Inflammatory macrophage treated with lipopolysaccharide for 4 hours (primary cell): ENCODE results near the gene PDS5A.
"Not testable (repeated sequence)": the region's sequence is repeated elsewhere in the genome, so short reads cannot be mapped to it uniquely, and the experiment has no call there.

Experiments used
- DNase-seq: peaks from one replicate; pipeline ENCODE4 v3.0.0-alpha.2; 2020

The PDS5A gene

GRCh38 chr4:39950861-39951481 lies 26.7 kb downstream of the PDS5A start:
- DNase-seq: no peak

- DNase-seq: no peak
Measured at GRCh38 chr4:39947963-39948362, 29.7 kb downstream of the PDS5A start.

DNA sequence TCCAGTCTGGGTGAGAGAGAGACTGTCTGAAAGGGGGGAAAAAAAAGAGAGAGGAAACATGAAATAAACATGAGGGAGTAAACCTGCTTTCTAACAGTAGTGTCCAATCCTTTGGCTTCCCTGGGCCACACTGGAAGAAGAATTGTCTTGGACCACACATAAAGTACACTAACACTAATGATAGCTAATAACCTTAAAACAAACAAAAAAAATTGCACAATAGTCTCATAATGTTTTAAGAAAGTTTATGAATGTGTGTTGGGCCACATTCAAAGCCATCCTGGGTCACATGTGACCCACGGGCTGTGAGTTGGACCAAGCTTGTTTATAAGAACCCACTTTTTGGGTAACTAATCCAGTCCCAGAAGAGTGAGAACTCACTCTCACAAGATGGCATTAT lies 30.3 kb downstream of the PDS5A start:
- no peak for DNase-seq

DNA sequence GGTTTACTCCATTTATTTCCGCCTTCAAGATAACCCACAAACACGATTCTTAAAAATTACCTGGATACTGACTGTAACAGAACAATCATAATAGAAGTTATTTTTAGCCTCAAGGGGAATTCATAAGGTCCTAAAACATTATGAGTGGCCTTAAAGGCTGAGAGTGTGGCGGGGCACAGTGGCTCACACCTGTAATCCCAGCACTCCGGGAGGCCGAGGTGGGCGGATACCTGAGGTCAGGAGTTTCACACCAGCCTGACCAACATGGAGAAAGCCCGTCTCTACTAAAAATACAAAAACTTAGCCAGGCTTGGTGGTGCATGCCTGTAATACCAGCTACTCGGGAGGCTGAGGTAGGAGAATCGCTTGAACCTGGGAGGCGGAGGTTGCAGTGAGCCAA lies 33.5 kb downstream of the PDS5A start:
- not testable (repeated sequence) for DNase-seq

DNA sequence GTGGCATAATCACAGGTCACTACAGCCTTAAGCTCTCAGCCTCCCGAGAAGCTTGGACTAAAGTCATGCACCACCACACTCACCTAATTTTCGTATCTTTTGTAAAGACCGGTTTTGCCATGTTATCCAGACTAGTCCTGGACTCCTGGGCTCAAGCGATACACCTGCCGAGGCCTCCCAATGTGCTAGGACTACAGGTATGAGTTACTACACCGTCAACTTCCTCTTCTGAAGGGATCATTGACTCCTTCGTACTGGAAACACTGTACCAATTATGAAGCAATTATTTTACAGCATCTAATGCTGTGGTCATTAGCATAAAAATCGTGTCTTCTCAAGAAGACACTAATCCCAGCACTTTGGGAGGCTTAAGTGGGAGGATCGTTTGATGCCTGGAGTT lies 35.2 kb downstream of the PDS5A start:
- DNase-seq: no peak

- DNase-seq: no peak
Measured at GRCh38 chr4:39941682-39942217, 36.0 kb downstream of the PDS5A start.

DNA sequence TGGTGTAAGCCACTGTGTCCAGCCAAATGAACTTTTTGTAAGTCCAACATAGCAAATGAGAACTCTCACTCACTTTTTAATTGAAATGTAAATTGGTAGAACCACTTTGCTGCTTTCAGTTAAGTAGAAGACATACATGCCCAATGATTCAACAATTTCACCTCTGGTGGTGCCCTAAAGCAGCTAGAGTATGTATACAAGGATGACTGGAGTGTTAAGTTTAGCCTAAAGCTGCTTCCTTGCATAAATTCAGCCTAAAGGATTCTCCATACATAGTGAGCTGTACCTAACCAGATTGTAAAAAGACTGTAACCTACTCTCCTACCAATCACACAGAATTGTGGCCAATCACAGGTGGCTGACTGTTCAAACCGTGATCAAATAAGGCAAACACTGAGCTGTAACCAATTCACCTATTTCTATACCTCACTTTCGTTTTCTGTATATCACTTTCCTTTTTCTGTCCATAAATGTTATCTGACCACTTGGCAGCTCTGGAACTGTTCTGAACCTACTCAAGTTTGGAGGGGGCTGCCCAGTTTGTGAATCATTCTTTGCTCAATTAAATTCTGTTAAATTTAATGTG lies 39.9 kb downstream of the PDS5A start:
- DNase-seq: no peak

DNA sequence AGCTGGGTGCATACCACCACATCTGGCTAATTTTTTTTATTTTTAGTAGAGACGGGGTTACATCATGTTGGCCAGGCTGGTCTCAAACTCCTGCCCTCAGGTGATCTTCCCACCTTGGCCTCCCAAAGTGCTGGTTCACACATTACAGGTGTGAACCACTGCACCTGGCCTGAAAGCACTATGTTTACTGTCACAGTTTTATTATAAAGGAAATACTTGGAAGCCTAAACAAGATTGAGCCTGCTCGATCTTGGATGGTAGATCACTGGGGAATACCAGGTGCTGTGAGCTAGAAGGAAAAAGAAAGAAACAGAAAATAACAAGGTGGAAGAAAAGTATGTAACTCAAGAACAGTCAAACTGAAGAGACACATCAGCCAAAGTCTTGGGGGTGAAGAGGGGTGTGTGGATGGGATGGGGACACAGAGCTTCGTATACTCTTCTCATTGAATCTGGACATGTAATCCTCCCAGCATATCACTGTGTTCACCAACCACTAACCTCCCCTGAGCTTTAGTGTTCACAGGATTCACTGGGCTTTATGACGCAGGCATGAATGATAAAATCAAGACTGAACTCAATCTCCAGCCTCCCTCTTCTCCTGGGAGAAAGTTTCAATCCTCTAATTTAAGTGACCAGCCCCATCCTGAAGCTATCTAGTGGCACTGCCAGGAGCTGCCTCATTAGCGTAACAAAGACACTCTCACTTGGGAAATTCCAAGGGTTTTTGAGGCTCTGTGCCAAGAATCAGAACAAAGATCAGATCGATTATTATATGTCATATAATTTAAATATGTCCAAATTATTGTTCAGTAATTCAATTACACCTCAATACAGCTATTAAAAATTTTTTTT lies 40.9 kb downstream of the PDS5A start:
- no peak for DNase-seq

- no peak for DNase-seq
Measured at GRCh38 chr4:39933671-39934590, 43.8 kb downstream of the PDS5A start.

GRCh38 chr4:39932776-39933402 lies 44.8 kb downstream of the PDS5A start:
- peak; percentile 67 for DNase-seq

- DNase-seq: no peak
Measured at GRCh38 chr4:39931441-39931901, 46.2 kb downstream of the PDS5A start.

GRCh38 chr4:39928538-39928937 lies 49.2 kb downstream of the PDS5A start:
- no peak for DNase-seq

- no peak for DNase-seq
Measured at GRCh38 chr4:39924014-39924413, 53.7 kb downstream of the PDS5A start.

GRCh38 chr4:39922399-39922798 lies 55.3 kb downstream of the PDS5A start:
- no peak for DNase-seq

DNA sequence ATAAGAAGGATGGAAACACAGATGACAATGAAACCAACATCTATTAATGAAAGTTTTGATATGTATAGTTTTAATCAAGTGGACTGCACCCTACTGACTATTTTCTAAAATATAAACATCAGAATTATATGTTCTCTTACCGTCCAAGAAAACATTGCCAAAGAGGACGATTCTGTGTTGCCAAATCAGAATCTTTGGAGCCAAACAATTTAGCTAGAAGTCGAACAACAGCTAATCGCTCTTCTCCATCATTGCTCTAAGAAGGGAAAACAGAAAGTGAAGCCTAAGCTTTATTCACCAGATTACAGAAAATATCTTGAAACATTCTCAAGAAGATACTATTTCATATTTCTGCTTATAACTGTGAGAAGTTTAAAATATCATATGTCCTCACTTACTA lies 64.2 kb downstream of the PDS5A start:
- no peak for DNase-seq

DNA sequence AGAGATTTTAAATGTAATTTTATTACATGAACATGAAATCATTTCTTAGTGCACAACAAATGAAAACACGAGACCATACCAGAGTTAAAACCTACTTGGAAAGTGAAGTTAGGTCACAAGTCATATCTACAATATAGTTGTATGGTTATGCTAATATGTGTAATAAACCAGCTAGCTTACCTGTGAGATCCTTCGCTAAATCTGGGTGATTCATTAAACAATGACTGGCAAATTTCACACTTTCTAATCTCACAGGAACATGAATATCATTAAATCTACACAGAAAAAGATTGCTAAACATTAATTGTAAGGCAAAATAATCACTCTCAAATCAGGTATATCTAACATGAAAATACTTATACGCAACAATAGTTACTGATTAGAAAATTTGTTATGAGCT lies 67.6 kb downstream of the PDS5A start:
- no peak for DNase-seq

GRCh38 chr4:39908284-39908683 lies 69.4 kb downstream of the PDS5A start:
- no peak for DNase-seq

DNA sequence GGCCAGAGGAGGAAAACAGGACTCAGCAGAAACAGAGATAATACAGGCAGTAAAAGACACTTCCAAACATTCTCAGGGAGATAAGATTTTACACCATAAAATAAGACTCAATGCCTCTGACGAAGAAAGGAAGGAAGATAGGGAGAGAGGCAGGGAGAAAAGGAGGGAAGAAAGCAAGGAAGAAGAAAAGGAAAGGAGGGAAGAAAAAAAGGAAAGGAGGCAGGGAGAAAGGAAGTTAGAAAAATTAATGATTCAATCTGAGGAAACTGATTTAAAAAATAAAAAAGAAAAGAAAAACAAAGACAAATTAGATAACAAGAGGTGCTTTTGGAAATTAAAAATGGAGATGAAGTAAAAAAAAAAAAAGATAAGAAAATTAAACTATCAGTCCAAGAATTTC lies 72.1 kb downstream of the PDS5A start:
- no peak for DNase-seq

DNA sequence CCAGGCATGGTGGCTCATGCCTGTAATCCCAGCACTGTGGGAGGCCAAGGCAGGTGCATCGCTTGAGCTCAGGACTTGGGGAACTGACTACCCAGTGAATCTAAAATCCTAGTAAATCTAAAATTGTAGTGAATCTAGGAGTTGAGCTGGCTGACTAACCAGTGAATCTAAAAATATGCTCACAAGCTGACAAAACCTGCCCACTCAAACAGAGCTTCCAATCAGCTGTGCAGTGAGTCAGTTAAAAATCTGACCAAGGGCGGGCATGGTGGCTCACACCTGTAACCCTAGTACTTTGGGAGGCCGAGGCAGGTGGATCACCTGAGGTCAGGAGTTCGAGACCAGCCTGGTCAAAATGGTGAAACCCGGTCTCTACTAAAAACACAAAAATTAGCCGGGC lies 72.7 kb downstream of the PDS5A start:
- DNase-seq: not testable (repeated sequence)

DNA sequence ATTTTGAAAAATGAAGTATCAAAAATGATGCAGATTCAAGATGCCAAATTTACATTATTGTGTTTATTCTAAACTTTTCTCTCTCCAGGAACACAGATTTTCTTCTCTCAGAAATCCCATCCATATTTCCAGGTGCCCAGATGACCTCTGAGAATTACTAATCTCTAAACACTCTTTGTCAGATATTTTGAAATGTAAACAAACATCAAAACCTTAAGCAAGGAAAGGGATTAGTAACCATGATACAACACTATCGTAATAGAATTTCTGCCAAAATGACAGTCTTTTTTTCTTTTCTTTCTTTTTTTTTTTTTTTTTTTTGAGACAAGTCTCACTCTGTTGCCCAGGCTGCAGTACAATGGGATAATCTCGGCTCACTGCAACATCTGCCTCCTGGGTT lies 76.7 kb downstream of the PDS5A start:
- DNase-seq: no peak

GRCh38 chr4:39899291-39899690 lies 78.4 kb downstream of the PDS5A start:
- DNase-seq: no peak

DNA sequence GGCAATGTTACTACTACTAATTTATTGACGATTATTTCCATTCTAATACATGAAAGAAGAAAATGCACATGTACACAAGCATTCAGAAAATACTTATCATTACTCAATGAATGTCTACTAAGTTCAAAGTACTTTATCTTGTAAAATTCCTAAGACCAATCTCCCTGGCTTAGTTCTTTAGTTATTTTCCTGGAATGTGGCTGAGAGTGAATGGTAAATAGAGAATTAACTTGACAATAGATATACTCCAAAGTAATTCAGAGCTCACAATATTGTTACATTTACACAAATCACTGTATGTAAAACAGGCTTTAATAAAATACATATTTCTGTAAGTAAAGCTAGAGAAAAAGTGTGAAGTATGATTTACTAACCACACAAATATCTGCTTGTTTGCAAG lies 79.7 kb downstream of the PDS5A start:
- DNase-seq: no peak
